ENCODE measurements around the gene SCARF1. TPM values are rescaled to one million over a fixed set of nuclear protein-coding genes. Genes with fewer than 3 reads are reported as not detected.

Gene SCARF1
- total RNA-seq, 1 donor from 2014 or later = 11.1 TPM

DNA sequence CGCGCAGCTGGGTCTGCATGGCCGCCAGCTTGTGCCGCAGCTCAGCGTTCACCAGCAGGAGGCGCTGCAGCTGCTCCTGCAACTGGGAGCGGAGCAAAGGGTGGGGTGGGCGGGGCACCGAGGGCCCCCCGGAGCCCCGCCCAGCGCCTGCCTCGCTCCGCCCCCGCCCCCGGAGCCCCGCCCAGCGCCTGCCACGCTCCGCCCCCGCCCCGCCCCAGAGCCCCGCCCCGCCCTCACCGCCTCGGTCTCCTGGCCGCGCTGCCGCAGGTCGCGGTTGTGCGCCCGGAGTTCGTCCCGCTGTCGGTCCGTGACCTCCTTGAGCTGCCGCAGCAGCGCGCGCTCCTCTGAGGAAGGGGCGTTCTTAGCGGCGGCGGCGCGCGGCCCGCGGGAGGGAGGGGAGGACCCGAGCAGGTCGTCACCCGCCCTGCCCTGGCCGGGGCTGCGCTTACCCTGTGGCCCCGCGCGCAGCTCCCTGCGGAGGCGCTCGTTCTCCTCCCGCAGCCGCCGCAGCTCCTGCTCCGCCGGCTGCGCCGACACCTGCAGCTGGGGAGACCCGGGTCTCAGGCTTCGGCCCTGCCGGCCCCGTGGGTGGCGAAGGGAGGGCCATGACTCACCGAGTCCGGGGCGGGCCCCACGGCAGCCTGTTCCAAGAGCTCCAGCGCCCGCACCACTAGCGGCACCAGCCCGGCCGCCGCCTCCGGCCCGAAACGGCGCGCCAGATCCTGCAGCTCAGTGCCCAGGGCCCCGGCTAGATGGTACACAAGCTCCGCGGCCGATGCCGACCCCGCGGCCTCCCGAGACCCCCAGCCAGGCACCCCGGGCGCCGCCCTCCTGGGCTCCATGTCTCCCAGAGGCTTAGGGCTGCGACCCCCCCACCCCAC lies 3.7 kb upstream of the SCARF1 start:
- intact Hi-C loops (cut with micrococcal nuclease) = loop anchor here (1.0 to 10.0 kb wide), 10 partner anchors 20 to 1066 kb away; partner anchors contain the start of genes CLUH, DPH1, INPP5K and MNT

DNA sequence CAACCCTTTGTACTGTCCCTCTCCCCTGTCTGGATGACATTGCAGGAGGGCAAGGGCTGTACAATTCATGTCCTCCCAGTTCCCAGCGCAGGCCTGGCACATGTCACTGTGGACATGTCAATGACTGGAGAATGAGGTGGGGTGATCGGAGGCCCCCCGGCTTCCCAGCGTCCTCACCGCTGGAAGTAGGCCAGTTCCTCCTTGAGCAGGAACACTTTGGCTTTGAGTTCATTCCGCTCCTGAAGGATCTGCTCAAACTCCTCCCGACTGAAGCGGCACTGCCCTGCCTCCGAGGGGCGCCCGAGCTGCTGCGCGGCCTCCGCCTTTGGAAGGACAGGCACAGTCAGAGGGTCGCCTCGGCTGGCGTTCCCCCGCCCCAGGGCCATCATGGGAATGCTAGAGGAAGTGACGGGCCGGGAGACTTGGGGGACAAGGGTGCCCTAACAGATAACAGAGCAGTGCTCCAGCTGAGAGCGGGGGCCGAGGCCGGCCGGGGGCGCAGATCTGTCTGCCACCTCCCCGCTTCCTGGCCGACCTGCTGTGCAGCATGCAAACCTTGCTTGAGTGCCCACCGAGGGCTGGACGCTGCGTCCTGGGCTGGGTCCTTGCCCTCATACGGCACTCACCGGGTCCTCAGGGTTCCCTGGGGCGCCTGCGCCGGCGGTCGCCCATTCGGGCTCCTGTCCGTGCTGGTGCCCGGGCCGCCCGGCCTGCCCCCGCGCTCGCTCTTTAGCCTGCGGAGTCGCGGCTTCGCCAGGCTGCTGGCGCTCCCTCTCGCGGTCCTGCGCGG lies 2.8 kb upstream of the SCARF1 start:
- intact Hi-C loops (cut with micrococcal nuclease) = loop anchor here (2.0 to 10.0 kb wide), 6 partner anchors 20 to 1066 kb away; partner anchors contain the start of genes CLUH, MNT and SLC43A2

DNA sequence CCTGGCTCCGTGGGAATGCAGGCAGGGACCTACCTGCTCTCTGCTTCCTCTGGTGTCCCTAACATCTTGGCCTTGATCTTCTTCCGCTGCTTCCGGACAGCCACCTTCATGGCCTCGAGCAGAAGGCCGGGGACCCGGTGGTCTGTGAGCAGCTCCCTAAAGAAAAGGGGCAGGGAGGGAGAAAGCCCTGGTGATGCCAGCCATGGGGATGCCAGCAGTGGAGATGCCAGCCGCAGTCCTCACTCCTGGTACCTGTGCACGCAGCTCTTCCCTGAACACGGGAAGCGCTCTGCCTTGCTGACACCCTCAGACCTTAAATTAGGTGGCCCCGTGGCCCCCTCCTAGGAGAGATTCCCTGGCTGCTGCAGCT lies 2.3 kb upstream of the SCARF1 start:
- intact Hi-C loops (cut with micrococcal nuclease) = loop anchor here (2.0 to 10.0 kb wide), 6 partner anchors 19 to 1067 kb away; partner anchors contain the start of genes CLUH, MNT and SLC43A2

DNA sequence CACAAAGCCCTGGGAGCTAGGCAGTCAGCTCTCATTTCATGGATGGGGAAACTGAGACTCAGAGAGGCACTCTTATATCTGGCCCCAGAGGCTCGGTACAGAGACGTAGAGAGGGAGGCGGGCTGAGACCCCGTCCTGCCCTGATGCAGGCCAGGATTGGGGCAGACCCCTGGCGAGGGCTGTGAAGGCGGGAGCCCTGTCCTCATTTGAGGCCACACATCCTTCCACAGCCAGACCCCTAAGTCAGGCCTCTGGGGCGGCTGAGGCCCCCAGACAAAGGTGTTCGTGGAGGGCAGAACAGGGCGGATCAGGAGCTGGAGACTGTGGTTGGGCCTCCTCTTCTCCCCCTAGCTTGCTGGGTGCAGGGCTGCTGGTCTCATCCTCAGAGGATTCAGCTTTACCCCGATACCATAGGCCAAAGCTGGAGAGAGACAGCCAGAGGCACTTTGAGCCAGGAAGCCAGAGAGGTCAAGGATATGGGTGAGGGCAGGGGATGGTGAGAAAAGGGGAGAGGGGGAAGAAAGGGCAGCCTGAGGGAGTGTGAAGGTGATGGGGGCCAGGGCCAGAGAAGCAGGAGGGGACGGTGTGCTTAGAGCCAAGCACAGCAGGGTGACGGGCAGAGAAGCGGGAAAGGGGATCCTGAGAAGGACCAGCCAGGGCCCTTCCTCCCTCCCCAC lies 805 bp upstream of the SCARF1 start:
- intact Hi-C loops (cut with micrococcal nuclease) = loop anchor here (5.0 to 10.0 kb wide), 4 partner anchors 226 to 1068 kb away; partner anchors contain the start of genes CLUH and MNT

DNA sequence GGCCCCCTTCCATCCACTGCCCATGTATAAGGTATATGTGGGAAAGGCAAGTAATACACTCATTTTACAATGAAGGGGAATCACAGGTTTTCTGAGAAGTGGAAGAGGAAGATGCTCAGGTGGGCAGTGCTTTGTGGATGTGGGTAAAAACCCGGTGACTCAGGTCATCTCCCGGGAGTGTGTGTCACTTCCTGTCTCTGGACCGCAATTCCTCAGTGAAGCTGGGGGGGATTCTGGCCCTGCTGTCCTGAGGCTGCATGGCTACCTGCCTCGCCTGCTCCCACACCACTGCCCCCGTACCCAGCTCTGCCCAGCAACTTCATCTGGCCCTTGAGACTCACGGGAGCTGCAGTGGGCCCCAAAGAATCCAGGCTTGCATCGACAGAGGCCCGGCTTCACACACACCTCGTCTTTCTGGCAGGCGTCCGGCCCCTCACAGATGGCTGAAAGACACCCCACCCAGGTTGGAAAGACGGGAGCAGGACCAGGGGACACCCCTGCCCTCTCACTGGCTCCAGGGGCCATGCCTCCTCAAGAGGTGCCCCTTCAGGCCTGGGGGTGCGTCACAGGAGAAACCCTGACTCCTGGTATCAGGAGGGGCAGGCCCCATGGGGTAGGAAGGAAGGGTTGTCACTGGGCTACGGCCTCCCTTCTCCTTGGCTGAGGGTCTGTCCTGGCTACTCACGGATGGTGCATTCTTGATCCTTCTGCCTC lies 882 bp downstream of the SCARF1 start:
- intact Hi-C loops (cut with micrococcal nuclease) = loop anchor here (5.0 to 10.0 kb wide), 5 partner anchors 157 to 1070 kb away; partner anchors contain the start of genes CLUH and MNT

DNA sequence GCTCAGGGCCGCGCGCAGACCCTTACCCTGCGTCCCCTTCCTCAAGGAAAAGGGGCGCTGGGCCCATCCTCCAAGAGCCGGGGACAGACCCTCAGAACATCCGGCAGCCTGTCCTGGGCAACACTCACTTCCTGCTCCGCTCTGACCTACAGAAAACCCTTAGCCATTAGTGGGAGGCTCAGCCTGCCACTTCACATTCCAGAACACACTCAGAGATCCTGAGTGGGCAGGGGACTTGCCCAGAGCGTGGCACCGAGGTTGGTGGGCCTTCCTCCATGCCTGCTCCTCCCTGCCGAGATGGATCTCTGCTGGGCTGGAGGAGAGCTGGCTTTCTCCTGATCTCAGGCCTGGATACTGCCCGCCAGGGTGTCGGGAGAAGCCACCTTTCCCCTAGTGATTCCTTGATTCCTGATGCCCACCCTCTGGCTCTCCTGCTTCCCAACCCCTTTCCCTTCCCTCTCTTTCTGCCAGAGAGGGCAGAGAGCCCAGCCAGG lies 1.5 kb downstream of the SCARF1 start:
- intact Hi-C loops (cut with micrococcal nuclease) = loop anchor here (5.0 to 10.0 kb wide), 2 partner anchors 157 to 1071 kb away; partner anchors contain the start of gene CLUH

DNA sequence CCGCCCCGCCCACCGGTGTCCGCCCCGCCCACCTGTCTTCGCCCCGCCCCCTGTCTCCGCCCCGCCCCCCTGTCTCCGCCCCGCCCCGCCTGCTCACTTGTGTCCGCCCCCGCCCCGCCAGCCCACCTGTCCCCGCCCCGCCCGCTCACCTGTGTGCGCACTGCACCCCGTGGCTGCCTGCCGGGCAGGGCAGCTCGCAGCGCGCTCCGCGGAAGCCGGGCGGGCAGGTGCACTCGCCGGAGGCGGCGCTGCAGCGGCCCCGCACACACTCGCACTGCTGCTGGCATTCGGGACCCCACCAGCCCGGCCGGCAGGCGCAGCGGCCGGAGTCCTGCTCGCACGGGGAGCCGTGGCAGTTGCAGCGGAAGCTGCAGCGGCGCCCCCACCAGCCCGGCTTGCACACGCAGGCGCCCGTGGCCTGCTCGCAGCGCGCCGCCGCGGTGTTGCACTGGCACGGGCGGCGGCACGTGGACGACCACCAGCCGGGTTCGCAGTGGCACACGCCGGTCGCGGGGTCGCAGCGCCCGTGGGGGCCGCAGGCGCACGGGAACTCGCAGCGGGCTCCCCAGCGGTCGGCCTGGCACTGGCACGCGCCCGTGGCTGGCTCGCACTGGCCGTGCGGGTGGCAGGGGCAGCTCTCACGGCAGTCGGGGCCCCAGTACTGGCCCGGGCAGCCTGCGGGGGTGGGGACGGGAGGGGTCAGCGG lies 2.1 kb downstream of the SCARF1 start:
- intact Hi-C loops (cut with micrococcal nuclease) = loop anchor here (5.0 to 10.0 kb wide), 2 partner anchors 156 to 1071 kb away; partner anchors contain the start of gene CLUH

DNA sequence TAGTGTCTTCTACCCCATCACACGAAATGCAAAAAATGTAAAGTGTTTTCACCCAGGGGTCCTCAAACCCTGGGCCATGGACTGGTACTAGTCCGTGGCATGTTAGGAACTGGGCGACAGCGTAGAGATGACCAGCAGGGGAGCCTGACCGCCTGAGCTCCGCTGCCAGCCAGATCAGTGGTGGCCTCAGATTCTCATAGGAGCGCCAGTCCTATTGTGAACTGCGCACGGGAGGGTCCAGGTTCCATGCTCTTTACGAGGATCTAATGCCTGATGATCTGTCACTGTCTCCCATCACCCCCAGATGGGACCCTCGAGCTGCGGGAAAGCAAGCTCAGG lies 4.5 kb downstream of the SCARF1 start:
- intact Hi-C loops (cut with micrococcal nuclease) = loop anchor here (5.0 to 10.0 kb wide), 2 partner anchors 154 to 1074 kb away; partner anchors contain the start of gene CLUH

DNA sequence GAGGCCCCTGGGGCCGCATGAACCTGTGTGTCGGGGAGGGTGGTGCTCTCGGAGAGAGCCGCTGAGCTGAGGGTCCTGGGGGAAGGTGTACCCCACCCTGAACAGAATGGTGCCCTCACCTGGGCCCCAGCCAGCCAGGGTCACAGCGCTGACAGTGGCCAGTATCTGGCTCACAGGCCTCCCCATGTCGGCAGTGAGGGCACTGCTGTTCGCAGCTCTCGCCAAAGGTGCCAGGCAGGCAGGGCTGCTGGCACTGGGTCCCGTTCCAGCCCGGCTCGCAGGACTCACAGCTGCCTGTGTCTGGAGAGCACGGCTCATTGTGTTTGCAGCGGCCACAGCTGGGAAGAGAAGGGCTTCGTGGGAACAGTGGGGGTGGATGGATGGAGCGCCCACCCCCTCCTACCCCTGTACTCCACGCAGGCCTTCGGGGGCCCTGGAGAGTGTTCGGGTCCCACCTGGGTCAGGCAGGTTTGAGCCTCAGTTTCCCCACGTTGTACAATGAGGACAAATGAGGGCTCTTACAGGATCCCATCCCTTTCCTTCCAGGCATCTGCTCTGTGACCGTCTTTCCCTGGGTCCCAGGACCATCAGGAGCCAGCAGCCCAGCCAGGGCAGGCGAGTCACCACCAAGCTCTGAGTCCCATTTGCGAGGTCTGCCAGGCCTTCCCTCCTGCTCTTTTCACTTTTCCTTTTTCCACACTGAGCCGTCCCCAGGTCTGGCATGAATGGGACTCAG lies 5.0 kb downstream of the SCARF1 start:
- intact Hi-C loops (cut with micrococcal nuclease) = loop anchor here (5.0 to 10.0 kb wide), 2 partner anchors 153 to 1074 kb away; partner anchors contain the start of gene CLUH

DNA sequence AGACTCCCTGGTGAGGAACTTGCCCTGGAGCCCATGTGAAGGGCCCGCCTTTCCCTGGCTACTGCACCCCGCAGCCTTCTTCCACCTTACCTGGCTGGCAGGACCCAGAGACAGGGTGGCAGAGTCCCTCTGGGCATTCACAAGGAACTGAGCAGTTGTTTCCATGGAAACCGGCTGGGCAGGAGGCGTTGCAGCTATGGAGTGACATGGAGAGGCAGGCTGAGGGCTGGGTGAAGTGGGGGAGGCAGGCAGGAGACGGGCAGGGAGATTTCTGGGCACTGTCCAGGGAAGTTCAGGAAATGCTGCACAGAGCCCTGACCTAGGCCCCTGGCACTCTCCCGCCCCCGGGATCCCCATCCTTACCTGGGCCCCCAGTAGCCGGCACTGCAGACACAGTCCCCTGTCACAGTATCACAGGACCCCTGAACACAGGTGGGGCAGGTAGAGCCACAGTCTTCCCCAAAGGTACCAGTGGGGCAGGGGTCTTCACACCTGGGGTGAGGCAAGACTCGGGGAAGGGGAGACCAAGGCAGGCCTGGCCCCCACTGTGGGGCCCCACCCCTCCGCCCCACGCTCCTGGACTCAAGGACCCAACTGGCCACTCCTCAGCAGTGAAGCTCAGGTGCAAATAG lies 5.9 kb downstream of the SCARF1 start:
- intact Hi-C loops (cut with micrococcal nuclease) = loop anchor here (5.0 to 10.0 kb wide), 2 partner anchors 152 to 1075 kb away; partner anchors contain the start of gene CLUH

DNA sequence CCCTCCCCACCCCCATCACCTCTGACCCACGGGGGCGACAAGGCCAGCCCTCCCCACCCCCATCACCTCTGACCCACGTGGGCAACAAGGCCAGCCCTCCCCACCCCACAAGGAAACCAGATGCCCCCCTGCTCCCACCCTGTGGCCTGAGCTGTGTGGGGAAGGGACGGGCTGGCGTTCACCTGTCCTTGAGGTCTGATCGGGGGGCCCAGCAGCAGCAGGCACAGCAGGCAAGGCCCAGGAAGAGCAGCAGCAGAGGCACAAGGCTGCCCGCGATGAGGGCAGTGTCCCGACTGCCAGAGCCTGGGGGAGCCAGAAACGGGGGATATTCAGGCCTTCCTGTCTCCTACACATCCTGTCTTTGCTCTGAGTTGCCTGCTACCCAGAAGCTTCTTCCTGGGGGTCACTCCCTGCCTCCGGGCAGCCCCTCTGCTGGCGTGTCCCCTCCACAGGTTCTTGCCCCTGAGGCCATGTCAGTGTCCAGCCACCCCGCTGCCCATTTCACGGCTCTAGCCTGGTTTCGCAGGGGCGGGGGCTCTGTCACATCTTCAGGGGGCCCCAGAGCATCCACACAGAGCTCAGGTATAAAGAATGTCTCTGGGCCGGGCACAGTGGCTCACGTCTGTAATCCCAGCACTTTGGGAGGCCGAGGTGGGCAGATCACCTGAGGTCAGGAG lies 6.8 kb downstream of the SCARF1 start:
- intact Hi-C loops (cut with micrococcal nuclease) = no loop called here

DNA sequence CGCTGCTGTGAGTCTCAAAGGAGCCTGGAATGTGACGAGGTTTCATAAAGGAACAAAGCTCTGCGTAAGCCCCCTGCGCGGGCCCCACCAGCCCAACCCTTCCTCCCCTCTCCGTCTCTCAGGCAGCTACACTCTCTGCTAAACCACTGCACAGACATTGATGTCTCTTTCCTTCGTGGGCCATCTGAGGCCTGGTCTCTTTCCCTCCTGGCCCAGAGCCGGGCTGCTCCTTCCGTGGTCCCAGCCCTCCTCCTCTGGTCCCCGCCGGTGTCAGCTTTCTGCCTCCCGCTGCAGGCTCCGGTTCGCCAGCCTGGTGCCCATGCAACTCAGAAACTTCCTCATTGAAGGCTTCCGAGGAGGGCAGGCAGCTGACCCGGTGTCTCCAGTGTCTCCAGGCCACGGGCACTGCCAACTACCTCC lies 7.4 kb downstream of the SCARF1 start:
- intact Hi-C loops (cut with micrococcal nuclease) = no loop called here

DNA sequence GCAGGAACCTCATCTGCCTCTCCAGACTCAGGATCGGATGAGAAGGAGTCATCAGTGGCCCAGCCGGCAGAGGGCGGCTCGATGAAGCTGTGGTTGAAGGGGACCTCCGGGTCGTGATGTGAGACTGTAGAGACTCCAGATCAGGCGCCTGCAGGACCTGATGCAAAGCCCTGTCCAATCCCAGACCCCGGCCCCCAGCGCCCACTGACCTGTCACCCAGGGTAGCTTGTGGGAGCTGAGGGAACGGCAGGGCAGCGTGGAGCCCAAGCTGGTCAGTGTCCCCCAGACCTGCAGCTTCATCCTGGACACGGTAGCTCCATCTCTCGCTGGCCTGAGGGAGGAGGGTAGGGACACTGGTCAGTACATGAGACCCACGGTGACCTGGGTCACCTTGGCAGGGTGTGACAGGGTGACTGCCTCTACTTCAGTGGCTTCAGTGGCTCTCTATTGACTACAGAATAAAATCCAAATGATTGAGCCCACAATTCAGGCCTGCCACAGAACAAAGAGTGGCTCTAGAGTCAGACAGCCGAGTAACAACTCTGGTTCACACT lies 8.7 kb downstream of the SCARF1 start:
- intact Hi-C loops (cut with micrococcal nuclease) = no loop called here

DNA sequence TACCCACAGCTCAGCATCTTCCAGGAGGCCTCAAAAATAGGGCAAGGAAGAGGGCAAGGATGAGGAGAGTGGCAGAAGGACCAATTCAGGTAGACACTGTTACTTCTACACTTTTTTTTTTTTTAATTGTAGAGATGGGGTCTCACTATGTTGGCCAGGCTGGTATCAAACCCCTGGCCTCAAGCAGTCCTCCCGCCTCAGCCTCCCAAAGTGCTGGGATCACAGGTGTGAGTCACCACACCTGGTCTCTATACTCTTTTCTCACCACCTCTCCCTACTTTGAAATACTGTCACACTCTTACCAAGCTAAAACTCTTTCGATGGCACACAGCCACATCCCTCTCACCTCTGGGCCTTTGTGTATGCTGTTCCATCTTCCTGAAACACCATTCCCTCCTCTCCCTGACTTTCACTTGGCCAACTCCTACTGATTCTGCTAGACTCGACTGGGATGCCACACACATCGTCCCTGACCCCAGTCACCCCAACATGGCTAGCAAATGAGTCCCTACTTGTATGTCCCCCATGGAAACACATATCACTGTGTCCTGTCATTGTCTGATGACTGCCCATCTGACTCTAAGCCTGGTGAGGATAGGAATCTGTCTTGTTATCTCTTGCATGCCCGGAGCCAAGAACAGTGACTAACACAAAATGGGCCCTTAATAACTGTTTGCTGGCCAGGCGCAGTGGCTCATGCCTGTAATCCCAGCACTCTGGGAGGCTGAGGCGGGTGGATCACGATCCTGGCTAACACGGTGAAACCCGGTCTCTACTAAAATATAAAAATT lies 9.7 kb downstream of the SCARF1 start:
- intact Hi-C loops (cut with micrococcal nuclease) = no loop called here

DNA sequence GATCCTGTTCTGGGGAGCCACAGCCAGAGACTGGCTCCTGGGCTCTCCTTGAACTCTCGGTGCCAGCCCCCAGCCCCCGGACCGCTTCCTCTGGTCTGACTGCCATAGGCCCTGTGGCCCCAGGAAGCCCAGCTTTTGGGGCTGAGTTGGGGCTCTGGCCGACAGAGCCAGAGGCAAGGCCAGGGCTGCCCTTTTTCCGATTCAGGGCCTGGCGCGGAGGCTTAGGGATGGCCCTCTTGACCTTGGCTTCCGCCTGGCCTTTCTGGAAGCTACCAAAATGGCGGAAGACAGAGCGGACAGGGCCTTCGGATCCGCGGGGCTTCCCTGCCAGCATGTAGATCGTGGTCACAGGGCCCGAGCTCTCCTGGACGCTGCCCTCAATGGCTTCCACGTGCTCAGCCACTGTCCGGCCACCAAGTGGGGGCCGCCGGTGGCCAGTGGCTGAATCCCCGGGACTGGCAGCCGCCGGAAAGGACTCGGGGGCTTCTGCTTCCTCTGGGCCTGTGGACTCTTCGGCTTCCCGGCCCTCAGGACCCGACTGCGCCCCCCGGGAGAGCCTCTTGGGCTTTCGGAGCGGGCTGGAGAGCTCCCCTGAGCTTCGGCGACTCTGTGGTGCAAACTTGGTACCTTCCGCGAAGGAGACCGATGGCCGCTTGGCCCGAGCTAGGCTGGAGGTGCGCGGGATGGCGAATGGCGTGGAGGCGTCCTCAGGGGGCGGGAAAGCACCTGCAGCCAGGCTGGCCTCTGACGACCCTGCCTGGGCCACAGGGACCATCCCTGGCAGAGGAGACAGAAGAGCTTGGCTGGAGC lies 10.5 kb downstream of the SCARF1 start:
- intact Hi-C loops (cut with micrococcal nuclease) = no loop called here

DNA sequence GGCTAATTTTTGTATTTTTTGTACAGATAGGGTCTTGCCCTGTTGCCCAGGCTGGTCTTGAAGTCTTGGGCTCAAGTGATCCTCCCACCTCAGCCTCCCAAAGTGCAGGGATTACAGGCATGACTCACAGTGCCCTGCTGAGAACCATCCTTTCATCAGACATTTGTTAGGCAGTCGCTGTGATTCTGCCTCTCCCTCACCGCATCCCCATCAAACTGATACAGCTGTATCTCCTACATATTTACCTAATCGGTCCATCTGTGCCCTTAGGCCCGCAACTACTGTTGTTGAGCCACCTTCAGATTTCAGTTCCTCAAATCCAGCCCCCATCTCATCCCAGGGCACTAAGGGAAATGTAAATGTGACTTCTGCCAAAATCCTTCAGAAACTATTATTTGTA lies 14.9 kb downstream of the SCARF1 start:
- intact Hi-C loops (cut with micrococcal nuclease) = loop anchor here (1.0 kb wide), 1 partner anchor 265 kb away; no protein-coding TSS in a partner anchor

Measured in T-helper 1 cell treated with Interleukin-12 subunit alpha and Interleukin-12 subunit beta and Interleukin-4 antibody, amounts not matched to agents 30 ng/mL and 1 ng/mL, for 36 hours (primary cell).